Heart left ventricle (tissue), 13 donors: ENCODE data around the gene DPY30.
"Not testable (repeated sequence)": the region's sequence is repeated elsewhere in the genome, so short reads cannot be mapped to it uniquely, and the experiment has no call there.

ENCODE experiments used
- CTCF ChIP-seq, 12 donors: fragments of 200-600 bp; sonication (generic) in 4 of 12; IDR thresholded peaks; one replicate each; pipeline versions ENCODE4 v1.5.0 to v1.8.0; 2018 to 2022; ENCODE audit warnings: antibody characterized with exemption in 12 of 12, mild to moderate bottlenecking in 5 of 12
- POLR2A ChIP-seq, 2 donors: fragments of 450-650 bp; IDR thresholded peaks; one replicate each; pipeline ENCODE4 v1.6.1; 2017; ENCODE audit warnings: antibody characterized with exemption in 2 of 2, mild to moderate bottlenecking in 2 of 2, moderate library complexity in 2 of 2
- donor health status: ischemic (EF 13 %, LVEDD 7.1; RV severe dilation, severe dysfunction).
- donor health status: DM: no; HTN: yes; CAD: no.
- donor health status: DM: no; HTN: no; CAD: no.
- donor health status: ischemic (EF 25% LVEDD 6.9; RV normal size, moderate dysfunction).
- donor health status: ischemic (EF 25% LVEDD 5.7; RV mildly dilated, moderate dysfunction).
- donor health status: ischemic (EF 35%, LVEDD 5.7; RV mildly dilated, moderate dysfunction).
- donor health status: nonischemic (EF 11% LVEDD 7.7; RV severe dilation, severe dysfunction).
- donor health status: DM: yes; HTN: yes; CAD: no.
- donor health status: PGD.
- donor health status: ischemic (EF 29% LVEDD 5.4; RV normal size, mild dysfunction).
- donor health status: nonischemic (EF 23%, LVEDD 6.1; RV moderate dilation, normal function).

GRCh38 chr2:32010280-32010669 is 29.3 kb downstream of the DPY30 start:
- not testable (repeated sequence) for TF ChIP-seq CTCF, POLR2A (IDR thresholded peaks at IDR 0.05)
